Tibial nerve (tissue), 4 donors: ENCODE data around the gene RAB26.

Experiments used
- EP300 ChIP-seq, 2 donors: sonication (generic); formaldehyde crosslinking; IDR thresholded peaks; one replicate each; pipeline ENCODE4 v1.6.1; 2017; ENCODE audit warnings: antibody characterized with exemption in 2 of 2, mild to moderate bottlenecking in 1 of 2
- POLR2A ChIP-seq, 2 donors: fragments of 450-650 bp; IDR thresholded peaks; one replicate each; pipeline ENCODE4 v1.6.1; 2017; ENCODE audit warnings: antibody characterized with exemption in 2 of 2, mild to moderate bottlenecking in 2 of 2, moderate library complexity in 2 of 2
- TF ChIP-seq, protein P1 (sequence below), 5 experiments: fragments of 200-600 bp in 3 of 5; fragments of 450-650 bp in 2 of 5; sonication (generic) in 3 of 5; IDR thresholded peaks; one replicate each; pipeline ENCODE4 v1.5.1; 2016 to 2019; ENCODE audit warnings: antibody characterized with exemption in 5 of 5, mild to moderate bottlenecking in 3 of 5, moderate library complexity in 2 of 5

DNA sequence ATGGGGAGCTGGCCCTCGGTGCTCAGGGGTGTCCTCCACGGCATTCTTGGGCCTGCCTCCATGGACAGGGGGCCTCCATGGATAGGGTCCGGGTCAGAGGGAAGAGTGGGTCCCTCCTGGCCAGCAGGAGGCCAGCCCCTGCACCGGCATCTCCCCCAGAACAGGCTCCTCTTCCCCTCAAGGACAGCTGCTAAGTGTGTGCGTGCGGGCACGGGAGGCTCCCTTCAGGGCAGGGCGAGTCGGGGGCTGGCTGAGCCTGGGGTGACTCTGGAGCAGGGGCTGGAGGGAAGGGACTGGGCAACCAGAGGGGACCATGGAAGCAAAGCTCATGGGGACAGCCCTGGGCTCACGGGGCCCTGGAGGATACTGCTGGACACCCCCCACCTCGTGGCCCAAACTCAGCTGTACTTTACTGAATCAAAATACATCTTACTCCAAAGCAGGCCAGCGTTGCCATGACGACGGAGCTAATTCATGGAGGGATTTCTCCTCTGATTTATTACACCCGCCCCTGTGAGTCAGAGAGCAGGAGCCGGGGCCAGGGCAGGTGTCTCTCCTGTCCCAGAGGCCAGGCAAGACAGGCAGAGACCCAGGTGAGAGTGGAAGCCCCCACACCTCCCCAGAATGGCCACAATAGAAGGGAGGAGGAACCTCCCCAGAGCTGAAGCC lies 45.9 kb downstream of the RAB26 start:
- TF ChIP-seq, protein P1, sequence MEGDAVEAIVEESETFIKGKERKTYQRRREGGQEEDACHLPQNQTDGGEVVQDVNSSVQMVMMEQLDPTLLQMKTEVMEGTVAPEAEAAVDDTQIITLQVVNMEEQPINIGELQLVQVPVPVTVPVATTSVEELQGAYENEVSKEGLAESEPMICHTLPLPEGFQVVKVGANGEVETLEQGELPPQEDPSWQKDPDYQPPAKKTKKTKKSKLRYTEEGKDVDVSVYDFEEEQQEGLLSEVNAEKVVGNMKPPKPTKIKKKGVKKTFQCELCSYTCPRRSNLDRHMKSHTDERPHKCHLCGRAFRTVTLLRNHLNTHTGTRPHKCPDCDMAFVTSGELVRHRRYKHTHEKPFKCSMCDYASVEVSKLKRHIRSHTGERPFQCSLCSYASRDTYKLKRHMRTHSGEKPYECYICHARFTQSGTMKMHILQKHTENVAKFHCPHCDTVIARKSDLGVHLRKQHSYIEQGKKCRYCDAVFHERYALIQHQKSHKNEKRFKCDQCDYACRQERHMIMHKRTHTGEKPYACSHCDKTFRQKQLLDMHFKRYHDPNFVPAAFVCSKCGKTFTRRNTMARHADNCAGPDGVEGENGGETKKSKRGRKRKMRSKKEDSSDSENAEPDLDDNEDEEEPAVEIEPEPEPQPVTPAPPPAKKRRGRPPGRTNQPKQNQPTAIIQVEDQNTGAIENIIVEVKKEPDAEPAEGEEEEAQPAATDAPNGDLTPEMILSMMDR (IDR thresholded peaks at IDR 0.05) = no peak
- TF ChIP-seq POLR2A (IDR thresholded peaks at IDR 0.05) = no peak
- no peak for TF ChIP-seq EP300 (IDR thresholded peaks at IDR 0.05)
